ENCODE results near the gene PIEZO1.

- TF ChIP-seq POLR2AphosphoS5 (IDR thresholded peaks at IDR 0.05; ENCODE audit: borderline replicate concordance, low read depth, low read length): no peak
- no peak for TF ChIP-seq EZH2 (IDR thresholded peaks at IDR 0.05)
- TF ChIP-seq FOXP2 (optimal IDR thresholded peaks at IDR 0.05; ENCODE audit: control extremely low read depth, extremely low read length, insufficient read depth): no peak
Observed at GRCh38 chr16:88716201-88716600, 68.8 kb downstream of the PIEZO1 start.

All from SK-N-MC (cell line).